Smooth muscle cell (in vitro differentiated cells): Measurements from ENCODE around the gene EHD2. TPM values are rescaled to one million over a fixed set of nuclear protein-coding genes. Genes with fewer than 3 reads are reported as not detected.

ENCODE experiments used
- DNase-seq: peaks from one replicate; lab custom pipeline; 2025; ENCODE audit not compliant: unreplicated experiment; lab: John Stamatoyannopoulos, UW
- H2AFZ ChIP-seq: fragments of 200-600 bp; sonication (generic); 2 replicates; pipeline ENCODE4 v1.6.0; 2016; ENCODE audit warnings: antibody characterized with exemption, low read depth, mild to moderate bottlenecking
- H3F3A ChIP-seq: fragments of 200-600 bp; sonication (generic); 2 replicates; pipeline ENCODE4 v1.6.0; 2017; ENCODE audit warnings: antibody characterized with exemption, low read depth
- H3K27ac ChIP-seq: fragments of 200-600 bp; sonication (generic); 2 replicates; pipeline ENCODE4 v1.5.1; 2016; ENCODE audit warnings: low read depth, mild to moderate bottlenecking
- H3K27me3 ChIP-seq: fragments of 200-600 bp; sonication (generic); 2 replicates; pipeline ENCODE4 v1.6.1; 2016; ENCODE audit warnings: low read depth, mild to moderate bottlenecking
- H3K36me3 ChIP-seq: fragments of 200-600 bp; sonication (generic); 2 replicates; pipeline ENCODE4 v1.5.1; 2016; ENCODE audit warnings: low read depth
- H3K4me1 ChIP-seq: fragments of 200-600 bp; sonication (generic); 2 replicates; pipeline ENCODE4 v1.5.1; 2016; ENCODE audit warnings: low read depth
- H3K4me2 ChIP-seq: fragments of 200-600 bp; sonication (generic); 2 replicates; pipeline ENCODE4 v1.6.0; 2016; ENCODE audit warnings: mild to moderate bottlenecking
- H3K4me3 ChIP-seq: fragments of 200-600 bp; sonication (generic); 2 replicates; pipeline ENCODE4 v1.5.1; 2016; ENCODE audit warnings: mild to moderate bottlenecking
- H3K79me2 ChIP-seq: fragments of 200-600 bp; sonication (generic); 2 replicates; pipeline ENCODE4 v1.6.0; 2016; ENCODE audit warnings: low read depth, mild to moderate bottlenecking
- H3K9ac ChIP-seq: fragments of 200-600 bp; sonication (generic); 2 replicates; pipeline ENCODE4 v1.6.0; 2016; ENCODE audit warnings: low read depth
- H3K9me3 ChIP-seq: fragments of 200-600 bp; sonication (generic); replicated peaks from 2 replicates; pipeline ENCODE4 v1.5.1; 2016; ENCODE audit warnings: low read depth
- H4K20me1 ChIP-seq: fragments of 200-600 bp; sonication (generic); 2 replicates; pipeline ENCODE4 v1.6.0; 2016; ENCODE audit warnings: low read depth
- WGBS: methylation state at CpG from one replicate; pipeline ENCODE4 v1.1.7; 2016; ENCODE audit warnings: low lambda C conversion rate; 5-methylcytosine and 5-hydroxymethylcytosine counted together
- polyA plus RNA-seq: library from polyadenylated mRNA; unstranded; fragments of >200 nt; fragmentation: Nextera tagmentation; extraction: Ambion mirVana; gene quantifications from 2 replicates; pipeline ENCODE4 v1.2.1, GENCODE V29; 2016
- small RNA-seq: library from RNA; depleted of rRNA; stranded (forward); fragments of <200 nt; gene quantifications from one replicate; pipeline ENCODE3, GENCODE V24; 2014
- total RNA-seq: library from RNA; depleted of rRNA; stranded (reverse); fragments of >200 nt; gene quantifications from 2 replicates; pipeline ENCODE4 v1.2.3, GENCODE V29; 2014
- TF ChIP-seq, protein P1 (sequence below): fragments of 200-600 bp; sonication (generic); IDR thresholded peaks from 2 replicates; pipeline ENCODE4 v1.5.1; 2017; ENCODE audit warnings: borderline replicate concordance, mild to moderate bottlenecking, antibody characterized with exemption; ENCODE audit not compliant: insufficient read depth, poor library complexity, severe bottlenecking

EHD2 gene
- total and polyA plus RNA-seq, 2 experiments from 2014 or later = 65.6 to 200 TPM

GRCh38 chr19:47790398-47790814 lies 77.2 kb downstream of the EHD2 start:
- H3K27ac ChIP-seq = no peak overlapping the region
- 10% methylated on average over 10 of the region's 10 CpGs for WGBS
- no peaks in the 10 kb centered on the region for H3K36me3 ChIP-seq
- peak; percentile 49 for DNase-seq
- no peaks in the 10 kb centered on the region for H3K27me3 ChIP-seq
- no peak overlapping the region for H3K9ac ChIP-seq
- H4K20me1 ChIP-seq = no peaks in the 10 kb centered on the region
- no peaks in the 10 kb centered on the region for H3K9me3 ChIP-seq
- no peak overlapping the region for H2AFZ ChIP-seq
- H3F3A ChIP-seq = no peaks in the 10 kb centered on the region
- H3K4me1 ChIP-seq = peaks cover 4% of the 10 kb centered on the region
- no peaks in the 10 kb centered on the region for H3K79me2 ChIP-seq
- TF ChIP-seq, protein P1, sequence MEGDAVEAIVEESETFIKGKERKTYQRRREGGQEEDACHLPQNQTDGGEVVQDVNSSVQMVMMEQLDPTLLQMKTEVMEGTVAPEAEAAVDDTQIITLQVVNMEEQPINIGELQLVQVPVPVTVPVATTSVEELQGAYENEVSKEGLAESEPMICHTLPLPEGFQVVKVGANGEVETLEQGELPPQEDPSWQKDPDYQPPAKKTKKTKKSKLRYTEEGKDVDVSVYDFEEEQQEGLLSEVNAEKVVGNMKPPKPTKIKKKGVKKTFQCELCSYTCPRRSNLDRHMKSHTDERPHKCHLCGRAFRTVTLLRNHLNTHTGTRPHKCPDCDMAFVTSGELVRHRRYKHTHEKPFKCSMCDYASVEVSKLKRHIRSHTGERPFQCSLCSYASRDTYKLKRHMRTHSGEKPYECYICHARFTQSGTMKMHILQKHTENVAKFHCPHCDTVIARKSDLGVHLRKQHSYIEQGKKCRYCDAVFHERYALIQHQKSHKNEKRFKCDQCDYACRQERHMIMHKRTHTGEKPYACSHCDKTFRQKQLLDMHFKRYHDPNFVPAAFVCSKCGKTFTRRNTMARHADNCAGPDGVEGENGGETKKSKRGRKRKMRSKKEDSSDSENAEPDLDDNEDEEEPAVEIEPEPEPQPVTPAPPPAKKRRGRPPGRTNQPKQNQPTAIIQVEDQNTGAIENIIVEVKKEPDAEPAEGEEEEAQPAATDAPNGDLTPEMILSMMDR = peak; percentile 98
- H3K4me2 ChIP-seq = peak overlapping the region; percentile 47
- H3K4me3 ChIP-seq = no peak overlapping the region

GRCh38 chr19:47792616-47793015 lies 79.4 kb downstream of the EHD2 start:
- no peak overlapping the region for H2AFZ ChIP-seq
- WGBS = 96% methylated on average over 1 of the region's 1 CpG
- no peak for DNase-seq
- no peaks in the 10 kb centered on the region for H3K9me3 ChIP-seq
- TF ChIP-seq, protein P1 = no peak
- peaks cover 4% of the 10 kb centered on the region for H3K4me1 ChIP-seq
- H3K9ac ChIP-seq = no peak overlapping the region
- H3K4me2 ChIP-seq = no peak overlapping the region
- H4K20me1 ChIP-seq = no peaks in the 10 kb centered on the region
- H3K27me3 ChIP-seq = no peaks in the 10 kb centered on the region
- no peaks in the 10 kb centered on the region for H3F3A ChIP-seq
- no peak overlapping the region for H3K4me3 ChIP-seq
- H3K27ac ChIP-seq = no peak overlapping the region
- no peaks in the 10 kb centered on the region for H3K79me2 ChIP-seq
- H3K36me3 ChIP-seq = no peaks in the 10 kb centered on the region

Small RNAs within 50 kb of the gene (small RNA-seq; reads per million reads assigned to genes)
- gene SNORD23 = not detected

Other genes with a start within 250 kb of the EHD2 start
- gene SLC8A2, start 241.5 kb upstream of the EHD2 start, total RNA-seq = 0.22 and 0.31 TPM in 2 replicates
- 0.50 and 0.62 TPM in 2 replicates for gene SLC8A2, start 241.5 kb upstream of the EHD2 start, polyA plus RNA-seq
- 3.4 and 12.2 TPM in 2 replicates for gene KPTN, start 229.2 kb upstream of the EHD2 start, total RNA-seq
- 10.6 and 15.5 TPM in 2 replicates for gene KPTN, start 229.2 kb upstream of the EHD2 start, polyA plus RNA-seq
- 43.8 and 65.0 TPM in 2 replicates for gene NAPA, start 198.4 kb upstream of the EHD2 start, total RNA-seq
- gene NAPA, start 198.4 kb upstream of the EHD2 start, polyA plus RNA-seq = 78.7 and 85.1 TPM in 2 replicates
- gene ZNF541, start 140.3 kb upstream of the EHD2 start, total RNA-seq = not detected in 2 replicates
- not detected in 2 replicates for gene ZNF541, start 140.3 kb upstream of the EHD2 start, polyA plus RNA-seq
- gene BICRA, start 104.3 kb upstream of the EHD2 start, total RNA-seq = 10.0 and 11.9 TPM in 2 replicates
- gene BICRA, start 104.3 kb upstream of the EHD2 start, polyA plus RNA-seq = 3.6 and 5.5 TPM in 2 replicates
- gene NOP53, start 32.1 kb downstream of the EHD2 start, total RNA-seq = 42.8 and 48.9 TPM in 2 replicates
- gene NOP53, start 32.1 kb downstream of the EHD2 start, polyA plus RNA-seq = 74.5 and 95.2 TPM in 2 replicates
- 415 and 441 TPM in 2 replicates for gene SELENOW, start 65.3 kb downstream of the EHD2 start, total RNA-seq
- 527 and 558 TPM in 2 replicates for gene SELENOW, start 65.3 kb downstream of the EHD2 start, polyA plus RNA-seq
- not detected in 2 replicates for gene TPRX1, start 91.1 kb downstream of the EHD2 start, total RNA-seq
- not detected in 2 replicates for gene TPRX1, start 91.1 kb downstream of the EHD2 start, polyA plus RNA-seq
- not detected in 2 replicates for gene CRX, start 108.5 kb downstream of the EHD2 start, total RNA-seq
- not detected in 2 replicates for gene CRX, start 108.5 kb downstream of the EHD2 start, polyA plus RNA-seq
- gene TPRX2, start 145.8 kb downstream of the EHD2 start, total RNA-seq = not detected in 2 replicates
- gene TPRX2, start 145.8 kb downstream of the EHD2 start, polyA plus RNA-seq = not detected in 2 replicates
- not detected in 2 replicates for gene SULT2A1, start 172.9 kb downstream of the EHD2 start, total RNA-seq
- gene SULT2A1, start 172.9 kb downstream of the EHD2 start, polyA plus RNA-seq = 0.10 TPM in 1 of 2 replicates, not detected in the other